HPDE6-E6E7 (cell line): Measurements from ENCODE around the gene AP3M1.
A peak's percentile ranks its signal among the peaks of the same experiment; 100 is the strongest.
"Not testable (repeated sequence)": the region's sequence is repeated elsewhere in the genome, so short reads cannot be mapped to it uniquely, and the experiment has no call there.

Experiments
- DNase-seq: peaks from one replicate; pipeline ENCODE4 v3.0.0; 2011; ENCODE audit warnings: missing footprints; ENCODE audit errors: extremely low spot score

Gene AP3M1

GRCh38 chr10:74150204-74150989, at the start of gene AP3M1:
TSS of gene AP3M1 (minus strand) at chr10:74150828. CDS start at chr10:74138379, 12,449 bp downstream.
- peak; percentile 83 for DNase-seq

GRCh38 chr10:74199315-74199714, 48.7 kb upstream of the AP3M1 start:
- no peak for DNase-seq

GRCh38 chr10:74194999-74195398, 44.4 kb upstream of the AP3M1 start:
- DNase-seq = no peak

- DNase-seq = no peak
Measured at GRCh38 chr10:74194545-74194944, 43.9 kb upstream of the AP3M1 start.

- DNase-seq = peak; percentile 7
Measured at GRCh38 chr10:74190494-74190893, 39.9 kb upstream of the AP3M1 start.

GRCh38 chr10:74189999-74190421, 39.4 kb upstream of the AP3M1 start:
- peak; percentile 77 for DNase-seq

- not testable (repeated sequence) for DNase-seq
Measured at GRCh38 chr10:74188617-74189016, 38.0 kb upstream of the AP3M1 start.

GRCh38 chr10:74187237-74187636, 36.6 kb upstream of the AP3M1 start:
- DNase-seq = no peak

GRCh38 chr10:74186678-74187077, 36.0 kb upstream of the AP3M1 start:
- DNase-seq = no peak

GRCh38 chr10:74179111-74179710, 28.6 kb upstream of the AP3M1 start:
- DNase-seq = no peak

GRCh38 chr10:74178042-74178791, 27.6 kb upstream of the AP3M1 start:
- no peak for DNase-seq

GRCh38 chr10:74177140-74177677, 26.6 kb upstream of the AP3M1 start:
- no peak for DNase-seq

- peak; percentile 83 for DNase-seq
Measured at GRCh38 chr10:74176380-74177139, 25.9 kb upstream of the AP3M1 start.

GRCh38 chr10:74175510-74176379, 25.1 kb upstream of the AP3M1 start:
- DNase-seq = no peak

- DNase-seq = no peak
Measured at GRCh38 chr10:74174521-74174920, 23.9 kb upstream of the AP3M1 start.

GRCh38 chr10:74171625-74172024, 21.0 kb upstream of the AP3M1 start:
- no peak for DNase-seq

- DNase-seq = no peak
Measured at GRCh38 chr10:74167443-74167842, 16.8 kb upstream of the AP3M1 start.

GRCh38 chr10:74165530-74165901, 14.9 kb upstream of the AP3M1 start:
- no peak for DNase-seq

- DNase-seq = no peak
Measured at GRCh38 chr10:74164716-74165529, 14.3 kb upstream of the AP3M1 start.
